OCI-LY7 (cell line): ENCODE results near the gene CRYBA4. TPM values are rescaled to one million over a fixed set of nuclear protein-coding genes. Genes with fewer than 3 reads are reported as not detected.

Experiments used
- BruUV-seq: library from RNA; stranded (reverse); fragments of 400-500 nt; replicated peaks from 2 replicates; lab custom pipeline; 2021; lab: Mats Ljungman, UMichigan
- CTCF ChIA-PET: fragments of 300-600 bp; sonication (Branson Sonifier 250); formaldehyde crosslinking; loops from one replicate; lab custom pipeline; 2022; ENCODE audit warnings: antibody characterized with exemption; ENCODE audit not compliant: unreplicated experiment; lab: Charles Lee
- POLR2A ChIA-PET: fragments of 300-600 bp; sonication (Branson Sonifier 250); formaldehyde crosslinking; loops from one replicate; lab custom pipeline; 2022; ENCODE audit warnings: antibody characterized with exemption; lab: Charles Lee
- DNase-seq: peaks from one replicate; pipeline ENCODE4 v3.0.0-alpha.2; 2015; ENCODE audit warnings: low spot score
- H2AFZ ChIP-seq: fragments of 200-600 bp; sonication (generic), shearing (Covaris generic); 2 replicates; pipeline ENCODE4 v1.6.1; 2014; ENCODE audit warnings: mild to moderate bottlenecking, antibody characterized with exemption, low read length, moderate library complexity
- H3K27ac ChIP-seq: fragments of 200-600 bp; sonication (generic); 2 replicates; pipeline ENCODE4 v1.5.1; 2014; ENCODE audit warnings: mixed run types, low read depth, mild to moderate bottlenecking, moderate library complexity, low read length, inconsistent platforms; ENCODE audit not compliant: poor library complexity, severe bottlenecking
- H3K36me3 ChIP-seq: fragments of 200-600 bp; sonication (generic); 2 replicates; pipeline ENCODE4 v1.6.1; 2014; ENCODE audit warnings: mild to moderate bottlenecking, antibody characterized with exemption, low read length, moderate library complexity, mixed read lengths; ENCODE audit not compliant: insufficient read depth
- H3K4me1 ChIP-seq: fragments of 200-600 bp; sonication (generic); 2 replicates; pipeline ENCODE4 v1.5.1; 2014; ENCODE audit warnings: mild to moderate bottlenecking, low read length; ENCODE audit not compliant: insufficient read depth, poor library complexity, severe bottlenecking
- H3K4me2 ChIP-seq: fragments of 200-600 bp; sonication (generic); 2 replicates; pipeline ENCODE4 v1.6.1; 2014; ENCODE audit warnings: mild to moderate bottlenecking, low read length
- H3K4me3 ChIP-seq: fragments of 200-600 bp; sonication (generic); 2 replicates; pipeline ENCODE4 v1.5.1; 2014; ENCODE audit warnings: mild to moderate bottlenecking, low read depth, low read length; ENCODE audit not compliant: poor library complexity, severe bottlenecking
- H3K79me2 ChIP-seq: fragments of 200-600 bp; sonication (generic); 2 replicates; pipeline ENCODE4 v1.6.1; 2016; ENCODE audit warnings: low read depth, mild to moderate bottlenecking, low read length, moderate library complexity, mixed read lengths; ENCODE audit not compliant: insufficient read depth
- H3K9me2 ChIP-seq: fragments of 200-600 bp; sonication (generic); 2 replicates; pipeline ENCODE4 v1.6.1; 2016; ENCODE audit warnings: mild to moderate bottlenecking, low read length, mixed read lengths; ENCODE audit not compliant: insufficient read depth
- H3K9me3 ChIP-seq: fragments of 200-600 bp; sonication (generic); 2 replicates; pipeline ENCODE4 v1.6.1; 2014; ENCODE audit warnings: mild to moderate bottlenecking, mixed run types, low read length, mixed read lengths
- H4K20me1 ChIP-seq: fragments of 200-600 bp; sonication (generic); 2 replicates; pipeline ENCODE4 v1.6.1; 2014; ENCODE audit warnings: mild to moderate bottlenecking, antibody characterized with exemption, low read length, moderate library complexity, mixed read lengths; ENCODE audit not compliant: insufficient read depth
- CTCF ChIP-seq: fragments of 200-600 bp; sonication (generic); conservative IDR thresholded peaks from 2 replicates; pipeline ENCODE4 v1.5.1; 2014; ENCODE audit warnings: mild to moderate bottlenecking, antibody characterized with exemption, low read length, moderate library complexity, mixed read lengths
- EZH2phosphoT487 ChIP-seq: fragments of 200-600 bp; sonication (generic); IDR thresholded peaks from 2 replicates; pipeline ENCODE4 v1.6.1; 2018; ENCODE audit warnings: low read depth, borderline replicate concordance, mild to moderate bottlenecking, mixed run types, antibody characterized with exemption, low read length, moderate library complexity, mixed read lengths
- intact Hi-C: fragments of 100-400 bp; cut with micrococcal nuclease; formaldehyde crosslinking; loops from one replicate; pipeline ENCODE4 v1.10.0; 2022; ENCODE audit not compliant: unreplicated experiment
- total RNA-seq, 2 experiments: library from RNA; depleted of rRNA in 1 of 2; stranded (reverse); fragments of >200 nt in 1 of 2; shearing (Covaris generic) in 1 of 2; gene quantifications; 2 replicates each; pipeline ENCODE4 v1.2.3, GENCODE V29; 2014 to 2022

The CRYBA4 gene
- total RNA-seq, 2 experiments from 2014 or later = not detected

GRCh38 chr22:26580240-26580962 lies 41.4 kb upstream of the CRYBA4 start:
- TF ChIP-seq EZH2phosphoT487 (no peak), CTCF (no peak)
- POLR2A ChIA-PET = interaction anchor here (0.6 to 1.9 kb wide), 4 partner anchors 44 to 75 kb away, joined by 3 to 5 read pairs (median 4); no protein-coding TSS in a partner anchor
- H3K9me3 ChIP-seq = no peaks in the 10 kb centered on the region
- H3K9me2 ChIP-seq = no peaks in the 10 kb centered on the region
- H4K20me1 ChIP-seq = no peaks in the 10 kb centered on the region
- intact Hi-C loops = loop anchor here (1.0 kb wide), 1 partner anchor 9 kb away; no protein-coding TSS in a partner anchor
- H3K27ac ChIP-seq = peak overlapping the region; percentile 73
- DNase-seq = no peak
- H3K4me2 ChIP-seq = peak overlapping the region; percentile 72
- no TSS peak for BruUV-seq
- H3K79me2 ChIP-seq = 0 out of 2 replicates have a peak, but pooled peaks cover 10% of the 10 kb centered on the region
- H3K4me3 ChIP-seq = peak overlapping the region; percentile 41
- peak overlapping the region; percentile 31; the same call in 1 of the 2 replicates for H2AFZ ChIP-seq
- CTCF ChIA-PET = no interaction called here
- H3K4me1 ChIP-seq = peaks cover 36% of the 10 kb centered on the region
- no peaks in the 10 kb centered on the region for H3K36me3 ChIP-seq

GRCh38 chr22:26581026-26581425 lies 40.7 kb upstream of the CRYBA4 start:
- H3K4me1 ChIP-seq = peaks cover 36% of the 10 kb centered on the region
- intact Hi-C loops = no loop called here
- H3K36me3 ChIP-seq = no peaks in the 10 kb centered on the region
- POLR2A ChIA-PET = interaction anchor here (0.5 to 1.7 kb wide), 4 partner anchors 10 to 90 kb away, joined by 3 to 5 read pairs (median 4); no protein-coding TSS in a partner anchor
- H3K27ac ChIP-seq = no peak overlapping the region
- no peak overlapping the region for H3K4me3 ChIP-seq
- H3K4me2 ChIP-seq = no peak overlapping the region; the same call in 1 of the 2 replicates
- 0 out of 2 replicates have a peak, but pooled peaks cover 10% of the 10 kb centered on the region for H3K79me2 ChIP-seq
- H3K9me3 ChIP-seq = no peaks in the 10 kb centered on the region
- H4K20me1 ChIP-seq = no peaks in the 10 kb centered on the region
- H3K9me2 ChIP-seq = no peaks in the 10 kb centered on the region
- CTCF ChIA-PET = no interaction called here
- TF ChIP-seq EZH2phosphoT487 (no peak), CTCF (no peak)
- BruUV-seq = no TSS peak
- no peak for DNase-seq
- H2AFZ ChIP-seq = no peak overlapping the region
